H9 (cell line): ENCODE measurements around the gene GRK3. TPM values are rescaled to one million over a fixed set of nuclear protein-coding genes. Genes with fewer than 3 reads are reported as not detected.

Source experiments
- DNase-seq: peaks from one replicate; pipeline ENCODE4 v3.0.0-alpha.2; 2017
- H2AFZ ChIP-seq: one replicate; pipeline ENCODE4 v1.6.1; 2013; ENCODE audit warnings: mild to moderate bottlenecking, low read length, control low read depth, moderate library complexity
- H2AK5ac ChIP-seq: 2 replicates; pipeline ENCODE4 v1.6.1; 2013; ENCODE audit warnings: low read length, control low read depth, mixed read lengths; ENCODE audit not compliant: insufficient read length
- H2BK120ac ChIP-seq: one replicate; pipeline ENCODE4 v1.6.1; 2013; ENCODE audit warnings: low read depth, mild to moderate bottlenecking, low read length, control low read depth, inconsistent platforms; ENCODE audit not compliant: poor library complexity, severe bottlenecking
- H2BK12ac ChIP-seq: 2 replicates; pipeline ENCODE4 v1.6.1; 2013; ENCODE audit warnings: low read length, control low read depth, mixed read lengths, low read depth; ENCODE audit not compliant: insufficient read length
- H2BK15ac ChIP-seq: 2 replicates; pipeline ENCODE4 v1.6.1; 2013; ENCODE audit warnings: low read depth, low read length, control low read depth
- H2BK20ac ChIP-seq: one replicate; pipeline ENCODE4 v1.6.1; 2013; ENCODE audit warnings: low read depth, mild to moderate bottlenecking, low read length, control low read depth, inconsistent platforms; ENCODE audit not compliant: poor library complexity, severe bottlenecking
- H2BK5ac ChIP-seq: 2 replicates; pipeline ENCODE4 v1.6.1; 2013; ENCODE audit warnings: low read length, control low read depth, mixed read lengths; ENCODE audit not compliant: insufficient read length
- H3K14ac ChIP-seq: 2 replicates; pipeline ENCODE4 v1.6.1; 2013; ENCODE audit warnings: low read length, control low read depth; ENCODE audit not compliant: insufficient read depth
- H3K18ac ChIP-seq: 2 replicates; pipeline ENCODE4 v1.6.1; 2013; ENCODE audit warnings: low read depth, mild to moderate bottlenecking, mixed read lengths, low read length, control low read depth; ENCODE audit not compliant: insufficient read length
- H3K23ac ChIP-seq: 2 replicates; pipeline ENCODE4 v1.6.1; 2013; ENCODE audit warnings: low read length, control low read depth, mixed read lengths, low read depth; ENCODE audit not compliant: insufficient read length
- H3K23me2 ChIP-seq: 2 replicates; pipeline ENCODE4 v1.6.1; 2013; ENCODE audit warnings: low read depth, mild to moderate bottlenecking, mixed read lengths, low read length, control low read depth; ENCODE audit not compliant: insufficient read length, poor library complexity, severe bottlenecking
- H3K27ac ChIP-seq: 2 replicates; pipeline ENCODE4 v1.5.1; 2013; ENCODE audit warnings: low read length, control low read depth, mixed read lengths, low read depth; ENCODE audit not compliant: insufficient read length
- H3K27me3 ChIP-seq: 2 replicates; pipeline ENCODE4 v1.6.1; 2013; ENCODE audit warnings: low read length, control low read depth, inconsistent platforms; ENCODE audit not compliant: insufficient read depth
- H3K4ac ChIP-seq: 2 replicates; pipeline ENCODE4 v1.6.1; 2013; ENCODE audit warnings: low read depth, mild to moderate bottlenecking, control low read depth, inconsistent platforms, low read length, moderate library complexity
- H3K4me1 ChIP-seq: 2 replicates; pipeline ENCODE4 v1.6.1; 2013; ENCODE audit warnings: low read length, control low read depth, inconsistent platforms; ENCODE audit not compliant: insufficient read depth
- H3K4me2 ChIP-seq: 2 replicates; pipeline ENCODE4 v1.6.1; 2013; ENCODE audit warnings: low read length, control low read depth, mixed read lengths; ENCODE audit not compliant: insufficient read length, insufficient read depth
- H3K56ac ChIP-seq: 2 replicates; pipeline ENCODE4 v1.6.1; 2013; ENCODE audit warnings: low read depth, mild to moderate bottlenecking, mixed read lengths, low read length, control low read depth; ENCODE audit not compliant: insufficient read length
- H3K79me1 ChIP-seq: 2 replicates; pipeline ENCODE4 v1.6.1; 2013; ENCODE audit warnings: low read depth, mild to moderate bottlenecking, moderate library complexity, low read length, control low read depth, inconsistent platforms; ENCODE audit not compliant: insufficient read depth, poor library complexity, severe bottlenecking
- H3K79me2 ChIP-seq: 2 replicates; pipeline ENCODE4 v1.6.1; 2013; ENCODE audit warnings: low read length, control low read depth, inconsistent platforms; ENCODE audit not compliant: insufficient read depth
- H3K9ac ChIP-seq: 2 replicates; pipeline ENCODE4 v1.6.1; 2013; ENCODE audit warnings: low read length, control low read depth, mixed read lengths; ENCODE audit not compliant: insufficient read length; ENCODE audit errors: extremely low read depth
- H3K9me3 ChIP-seq: one replicate; pipeline ENCODE4 v1.6.1; 2013; ENCODE audit warnings: low read depth, low read length, inconsistent platforms; ENCODE audit not compliant: control insufficient read depth
- H3T11ph ChIP-seq: one replicate; pipeline ENCODE4 v1.6.1; 2013; ENCODE audit warnings: mild to moderate bottlenecking, low read length, control low read depth, inconsistent platforms
- H4K20me1 ChIP-seq: one replicate; pipeline ENCODE4 v1.6.1; 2013; ENCODE audit not compliant: control insufficient read depth, insufficient read length, insufficient read depth
- H4K5ac ChIP-seq: 2 replicates; pipeline ENCODE4 v1.6.1; 2013; ENCODE audit warnings: low read depth, mild to moderate bottlenecking, mixed read lengths, low read length, control low read depth; ENCODE audit not compliant: insufficient read length
- H4K8ac ChIP-seq: replicated peaks from 2 replicates; pipeline ENCODE4 v1.6.1; 2013; ENCODE audit warnings: low read length, control low read depth, mixed read lengths, low read depth; ENCODE audit not compliant: insufficient read length
- H4K91ac ChIP-seq: 2 replicates; pipeline ENCODE4 v1.6.1; 2013; ENCODE audit warnings: low read depth, mild to moderate bottlenecking, moderate library complexity, mixed read lengths, low read length, control low read depth; ENCODE audit not compliant: insufficient read length
- H3K27ac Mint-ChIP-seq, 3 experiments: 2 replicates in 2 of 3; 3 replicates in 1 of 3; pipeline ENCODE4 v1.8.0; 2020 to 2021; ENCODE audit warnings: mixed read lengths in 3 of 3, mild to moderate bottlenecking in 1 of 3, moderate library complexity in 1 of 3
- H3K27me3 Mint-ChIP-seq: 2 replicates; pipeline ENCODE4 v1.8.0; 2021; ENCODE audit warnings: low read depth, mild to moderate bottlenecking, moderate library complexity, mixed read lengths
- H3K36me3 Mint-ChIP-seq, 3 experiments: 2 replicates in 2 of 3; 3 replicates in 1 of 3; pipeline ENCODE4 v1.8.0; 2020 to 2021; ENCODE audit warnings: low read depth in 3 of 3, mixed read lengths in 3 of 3; ENCODE audit not compliant: insufficient read depth in 1 of 3
- H3K4me1 Mint-ChIP-seq, 2 experiments: 2 replicates each; pipeline ENCODE4 v1.8.0; 2020; ENCODE audit warnings: mixed read lengths in 2 of 2
- H3K4me3 Mint-ChIP-seq, 2 experiments: 2 replicates in 1 of 2; 3 replicates in 1 of 2; pipeline ENCODE4 v1.8.0; 2020 to 2021; ENCODE audit warnings: mild to moderate bottlenecking in 2 of 2, mixed read lengths in 2 of 2, moderate library complexity in 1 of 2
- H3K9me3 Mint-ChIP-seq, 2 experiments: 2 replicates in 1 of 2; 3 replicates in 1 of 2; pipeline ENCODE4 v1.8.0; 2020; ENCODE audit warnings: mild to moderate bottlenecking in 2 of 2, mixed read lengths in 2 of 2, moderate library complexity in 1 of 2
- WGBS: extraction: QIAGEN DNeasy Blood & Tissue Kit; methylation state at CpG from one replicate; pipeline ENCODE4 v1.1.7; 2013; ENCODE audit warnings: missing lambda C conversion rate, low lambda C conversion rate, mixed read lengths; ENCODE audit not compliant: insufficient read length; ENCODE audit errors: extremely low coverage; 5-methylcytosine and 5-hydroxymethylcytosine counted together
- total RNA-seq: library from RNA; stranded (reverse); gene quantifications from 2 replicates; pipeline ENCODE4 v1.2.1, GENCODE V29; 2021
- TF ChIP-seq, protein P1 (sequence below): fragments of 200-600 bp; sonication (generic); conservative IDR thresholded peaks from 3 replicates; pipeline ENCODE4 v1.8.0; 2021; ENCODE audit warnings: antibody characterized with exemption, mild to moderate bottlenecking

Gene GRK3
- total RNA-seq, 1 experiment from 2014 or later: 23.9 TPM

DNA sequence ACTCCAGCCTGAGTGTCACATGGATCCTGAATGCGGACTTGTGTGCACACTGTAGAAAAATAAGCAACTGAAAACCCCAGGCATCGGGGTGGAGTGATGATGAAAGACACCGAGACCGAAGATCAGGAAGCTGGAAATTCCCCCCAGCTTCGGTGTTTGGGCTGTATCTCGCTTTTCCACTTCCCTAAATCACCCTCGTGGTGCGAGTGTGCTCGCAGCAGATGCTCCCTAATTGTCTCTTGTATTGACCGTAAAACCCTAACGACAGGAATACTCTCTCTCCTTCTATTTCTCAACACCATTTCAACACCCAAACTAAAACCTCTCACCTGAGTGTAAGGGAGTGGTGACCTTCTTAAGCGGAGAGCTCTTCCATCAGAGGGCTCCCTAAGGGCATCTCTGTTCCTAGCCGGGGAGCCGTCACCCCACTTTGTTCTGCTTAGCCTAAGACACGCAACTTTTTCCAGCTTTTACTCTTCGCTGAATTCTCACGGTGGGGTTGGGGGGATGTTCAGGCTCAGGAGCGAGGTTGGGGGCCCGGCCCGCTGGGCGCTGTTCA lies 635 bp upstream of the GRK3 start:
- no CpG with 5 or more reads among the region's 21 CpGs for WGBS
- H3K14ac ChIP-seq: no peak overlapping the region
- no peak overlapping the region for H3K27ac ChIP-seq

More for the DNA sequence above, 635 bp upstream of the GRK3 start:
- no peak overlapping the region for H3T11ph ChIP-seq
- H3K9me3 ChIP-seq: no peaks in the 10 kb centered on the region
- no peak overlapping the region for H2AFZ ChIP-seq
- no peak overlapping the region for H2BK15ac ChIP-seq
- peaks cover 39 to 40% of the 10 kb centered on the region in 2 experiments for H3K4me1 Mint-ChIP-seq
- no peak overlapping the region for H2BK5ac ChIP-seq
- DNase-seq: no peak
- H4K91ac ChIP-seq: no peak overlapping the region
- H4K8ac ChIP-seq: no peak overlapping the region
- peak overlapping the region; percentile 79 for H3K4me2 ChIP-seq
- peak overlapping the region in 1 of 3 experiments; percentile 13; a peak in 2 of 7 replicates for H3K27ac Mint-ChIP-seq
- H3K36me3 Mint-ChIP-seq: no peaks in the 10 kb centered on the region
- H2AK5ac ChIP-seq: no peak overlapping the region
- no peak overlapping the region for H3K18ac ChIP-seq
- no peak overlapping the region for H2BK20ac ChIP-seq
- H3K27me3 ChIP-seq: peaks cover 1% of the 10 kb centered on the region; the same call in 1 of the 2 replicates
- peak overlapping the region; percentile 79 to 83 for H3K4me3 Mint-ChIP-seq
- no peaks in the 10 kb centered on the region for H3K79me2 ChIP-seq
- TF ChIP-seq, protein P1, sequence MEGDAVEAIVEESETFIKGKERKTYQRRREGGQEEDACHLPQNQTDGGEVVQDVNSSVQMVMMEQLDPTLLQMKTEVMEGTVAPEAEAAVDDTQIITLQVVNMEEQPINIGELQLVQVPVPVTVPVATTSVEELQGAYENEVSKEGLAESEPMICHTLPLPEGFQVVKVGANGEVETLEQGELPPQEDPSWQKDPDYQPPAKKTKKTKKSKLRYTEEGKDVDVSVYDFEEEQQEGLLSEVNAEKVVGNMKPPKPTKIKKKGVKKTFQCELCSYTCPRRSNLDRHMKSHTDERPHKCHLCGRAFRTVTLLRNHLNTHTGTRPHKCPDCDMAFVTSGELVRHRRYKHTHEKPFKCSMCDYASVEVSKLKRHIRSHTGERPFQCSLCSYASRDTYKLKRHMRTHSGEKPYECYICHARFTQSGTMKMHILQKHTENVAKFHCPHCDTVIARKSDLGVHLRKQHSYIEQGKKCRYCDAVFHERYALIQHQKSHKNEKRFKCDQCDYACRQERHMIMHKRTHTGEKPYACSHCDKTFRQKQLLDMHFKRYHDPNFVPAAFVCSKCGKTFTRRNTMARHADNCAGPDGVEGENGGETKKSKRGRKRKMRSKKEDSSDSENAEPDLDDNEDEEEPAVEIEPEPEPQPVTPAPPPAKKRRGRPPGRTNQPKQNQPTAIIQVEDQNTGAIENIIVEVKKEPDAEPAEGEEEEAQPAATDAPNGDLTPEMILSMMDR: no peak
- H3K56ac ChIP-seq: no peak overlapping the region
- no peak overlapping the region for H3K23ac ChIP-seq
- no peaks in the 10 kb centered on the region; the same call in 1 of the 2 replicates for H3K4me1 ChIP-seq
- no peak overlapping the region for H3K9ac ChIP-seq
- H3K23me2 ChIP-seq: peaks cover 15% of the 10 kb centered on the region
- peaks cover 42% of the 10 kb centered on the region for H3K27me3 Mint-ChIP-seq
- H2BK120ac ChIP-seq: no peak overlapping the region
- no peaks in the 10 kb centered on the region for H3K9me3 Mint-ChIP-seq
- no peaks in the 10 kb centered on the region for H4K20me1 ChIP-seq
- H3K79me1 ChIP-seq: no peaks in the 10 kb centered on the region
- no peak overlapping the region for H2BK12ac ChIP-seq
- H3K4ac ChIP-seq: no peak overlapping the region
- no peak overlapping the region for H4K5ac ChIP-seq
